22Rv1 (cell line): ENCODE data around the gene STMND1.

ENCODE experiments used
- ZFX ChIP-seq: fragments of 450-650 bp; IDR thresholded peaks from 2 replicates; pipeline ENCODE4 v1.6.1; 2017; ENCODE audit warnings: antibody characterized with exemption, borderline replicate concordance
- TF ChIP-seq, protein P1 (sequence below): fragments of 450-650 bp; IDR thresholded peaks from 2 replicates; pipeline ENCODE4 v1.5.1; 2017; ENCODE audit warnings: mild to moderate bottlenecking

DNA sequence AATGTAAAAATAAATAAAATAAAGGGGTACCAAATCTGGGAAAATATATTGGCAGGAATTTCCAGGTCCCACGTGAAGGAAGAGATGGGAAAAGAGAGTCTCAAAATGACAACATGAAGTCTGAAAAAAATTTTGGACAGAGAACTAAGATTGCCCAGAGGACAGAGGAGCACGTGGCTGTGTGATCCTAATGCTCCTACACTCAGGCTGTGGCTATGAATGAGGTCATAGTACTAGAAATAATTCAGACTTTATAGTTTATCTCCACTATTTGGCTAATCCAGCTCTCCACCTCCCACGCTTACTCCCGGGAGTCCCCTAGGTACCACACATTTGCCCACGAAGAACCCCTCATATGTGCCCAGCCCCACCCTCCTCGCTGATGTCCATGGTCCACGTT is 42.8 kb upstream of the STMND1 start:
- TF ChIP-seq, protein P1, sequence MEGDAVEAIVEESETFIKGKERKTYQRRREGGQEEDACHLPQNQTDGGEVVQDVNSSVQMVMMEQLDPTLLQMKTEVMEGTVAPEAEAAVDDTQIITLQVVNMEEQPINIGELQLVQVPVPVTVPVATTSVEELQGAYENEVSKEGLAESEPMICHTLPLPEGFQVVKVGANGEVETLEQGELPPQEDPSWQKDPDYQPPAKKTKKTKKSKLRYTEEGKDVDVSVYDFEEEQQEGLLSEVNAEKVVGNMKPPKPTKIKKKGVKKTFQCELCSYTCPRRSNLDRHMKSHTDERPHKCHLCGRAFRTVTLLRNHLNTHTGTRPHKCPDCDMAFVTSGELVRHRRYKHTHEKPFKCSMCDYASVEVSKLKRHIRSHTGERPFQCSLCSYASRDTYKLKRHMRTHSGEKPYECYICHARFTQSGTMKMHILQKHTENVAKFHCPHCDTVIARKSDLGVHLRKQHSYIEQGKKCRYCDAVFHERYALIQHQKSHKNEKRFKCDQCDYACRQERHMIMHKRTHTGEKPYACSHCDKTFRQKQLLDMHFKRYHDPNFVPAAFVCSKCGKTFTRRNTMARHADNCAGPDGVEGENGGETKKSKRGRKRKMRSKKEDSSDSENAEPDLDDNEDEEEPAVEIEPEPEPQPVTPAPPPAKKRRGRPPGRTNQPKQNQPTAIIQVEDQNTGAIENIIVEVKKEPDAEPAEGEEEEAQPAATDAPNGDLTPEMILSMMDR: no peak
- no peak for TF ChIP-seq ZFX
